ENCODE results near the gene PHF5A.
"Not testable (repeated sequence)": the region's sequence is repeated elsewhere in the genome, so short reads cannot be mapped to it uniquely, and the experiment has no call there.

PHF5A gene

GRCh38 chr22:41446639-41447434, 21.7 kb downstream of the PHF5A start, which contains the start of gene TOB2:
Gene TOB2, minus strand, starts transcription at chr22:41446801. Its CDS starts 9,456 bp downstream, at chr22:41437345.
- peak; percentile 99 for DNase-seq

DNA sequence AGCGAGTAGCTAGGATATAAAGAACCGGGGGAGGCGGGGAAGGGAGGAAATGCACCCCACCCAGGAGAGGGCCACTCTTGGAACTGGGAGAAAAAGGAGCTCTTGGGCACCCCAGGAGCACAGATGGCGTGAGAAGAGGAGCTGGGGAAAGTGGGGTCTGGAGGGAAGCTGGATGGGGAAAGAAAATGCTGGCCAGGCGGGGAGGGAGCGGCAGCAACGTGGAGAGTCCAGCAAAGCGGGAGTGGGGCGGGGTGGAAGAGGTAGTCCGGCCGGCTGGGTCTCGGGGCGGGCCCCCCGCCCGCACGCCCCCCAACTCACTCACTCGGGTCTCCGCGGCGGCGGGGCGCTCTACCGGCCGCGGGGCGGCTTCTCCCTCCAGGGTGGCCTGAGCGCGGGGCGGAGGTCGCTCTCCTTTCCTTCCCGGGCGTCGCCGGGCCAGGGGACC, 22.4 kb downstream of the PHF5A start:
- peak; percentile 75 for DNase-seq

DNA sequence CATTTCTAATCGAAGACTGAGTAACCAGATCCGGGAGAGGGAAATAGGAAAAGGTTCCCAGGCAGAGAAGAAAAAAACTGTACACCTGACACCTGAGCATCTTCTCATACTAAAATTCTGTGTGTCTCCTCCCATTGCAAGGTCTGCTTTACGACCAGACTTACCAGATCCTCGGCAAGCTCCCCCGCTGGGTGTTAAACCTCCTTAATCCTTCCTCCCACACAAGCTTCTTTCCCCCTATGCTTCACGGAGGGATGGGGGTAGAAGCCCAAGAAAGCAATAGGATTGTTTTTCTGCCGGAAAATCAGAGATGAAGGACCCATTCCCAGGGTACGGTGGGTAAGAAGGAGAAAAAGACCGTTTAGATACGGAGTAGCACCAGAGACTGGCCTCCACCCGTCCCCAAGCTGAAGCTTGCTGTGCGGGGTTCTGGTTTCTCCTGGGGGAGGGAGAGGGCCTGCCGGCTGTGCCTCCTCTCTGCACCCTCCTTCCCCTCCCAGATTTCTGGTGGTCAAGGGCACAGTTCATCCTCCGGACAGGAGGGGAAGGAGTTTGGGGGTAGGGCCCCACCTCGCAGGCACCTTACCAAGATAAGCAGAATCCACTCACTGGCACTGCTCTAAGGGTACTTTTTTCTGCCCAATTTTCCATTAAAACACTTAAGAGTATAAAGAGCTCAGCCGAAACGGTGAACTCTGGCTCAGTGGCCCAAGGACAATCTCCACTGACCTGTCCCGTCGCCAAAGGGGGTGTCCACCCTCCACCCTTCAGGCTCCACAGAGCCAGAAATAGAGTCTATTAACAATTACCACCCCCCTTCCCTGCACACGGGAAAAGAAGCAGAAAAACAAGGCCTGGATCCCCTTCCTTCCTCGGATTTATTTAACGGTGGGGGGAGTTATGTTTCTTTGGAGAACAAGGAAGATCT, 23.1 kb downstream of the PHF5A start:
- DNase-seq = peak; percentile 78

- DNase-seq = peak; percentile 98
Measured at GRCh38 chr22:41444360-41445128, 23.9 kb downstream of the PHF5A start.

DNA sequence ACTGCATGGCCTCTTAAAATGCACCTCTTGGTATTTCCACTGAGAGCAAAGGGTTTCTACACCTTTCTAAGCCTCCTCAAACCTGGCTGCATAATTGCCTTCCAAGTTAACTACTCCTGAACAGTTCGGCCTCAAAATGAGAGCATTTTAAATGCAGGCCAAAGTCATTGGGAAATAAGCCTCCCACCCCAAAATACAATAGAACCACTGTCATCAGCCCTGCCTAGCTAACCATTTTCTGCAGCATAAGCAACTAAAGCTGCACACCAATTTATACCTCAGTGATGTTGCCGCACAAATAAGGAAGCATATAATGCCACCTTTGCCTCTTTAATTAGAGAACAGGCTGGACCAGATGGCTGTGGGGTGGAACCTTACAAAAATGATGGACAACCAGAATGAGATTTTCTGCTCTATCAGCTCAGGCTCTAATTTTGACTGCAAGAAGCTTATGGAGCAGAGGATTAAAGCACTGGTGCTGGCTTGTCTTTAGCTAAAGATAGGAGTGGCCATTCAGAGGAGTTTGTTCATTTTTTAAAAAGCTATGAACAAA, 26.2 kb downstream of the PHF5A start:
- no peak for DNase-seq

GRCh38 chr22:41440511-41440910, 28.0 kb downstream of the PHF5A start:
- DNase-seq = not testable (repeated sequence)

DNA sequence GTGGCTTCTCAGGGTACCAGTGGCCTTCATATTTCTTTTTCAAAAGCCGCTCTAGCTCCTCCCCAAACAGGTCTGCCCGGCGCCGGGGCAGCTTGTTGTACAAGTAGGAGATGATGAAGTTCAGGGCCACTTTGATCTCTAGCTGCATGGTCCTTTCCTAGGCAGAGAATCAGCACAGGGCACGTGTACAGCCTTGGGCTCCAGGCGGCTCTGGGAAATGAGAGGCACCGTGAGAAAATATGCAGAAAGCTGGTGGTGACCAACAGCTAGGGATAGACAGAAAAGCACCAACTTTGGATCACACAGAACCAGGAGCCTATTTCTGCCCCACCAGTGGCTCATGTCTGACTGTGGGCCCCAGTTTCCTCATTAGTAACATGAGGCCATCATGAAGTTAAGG, 31.3 kb downstream of the PHF5A start:
- DNase-seq = no peak

- DNase-seq = no peak
Measured at GRCh38 chr22:41436322-41437113, 32.0 kb downstream of the PHF5A start.

GRCh38 chr22:41435560-41435959, 32.9 kb downstream of the PHF5A start:
- no peak for DNase-seq

DNA sequence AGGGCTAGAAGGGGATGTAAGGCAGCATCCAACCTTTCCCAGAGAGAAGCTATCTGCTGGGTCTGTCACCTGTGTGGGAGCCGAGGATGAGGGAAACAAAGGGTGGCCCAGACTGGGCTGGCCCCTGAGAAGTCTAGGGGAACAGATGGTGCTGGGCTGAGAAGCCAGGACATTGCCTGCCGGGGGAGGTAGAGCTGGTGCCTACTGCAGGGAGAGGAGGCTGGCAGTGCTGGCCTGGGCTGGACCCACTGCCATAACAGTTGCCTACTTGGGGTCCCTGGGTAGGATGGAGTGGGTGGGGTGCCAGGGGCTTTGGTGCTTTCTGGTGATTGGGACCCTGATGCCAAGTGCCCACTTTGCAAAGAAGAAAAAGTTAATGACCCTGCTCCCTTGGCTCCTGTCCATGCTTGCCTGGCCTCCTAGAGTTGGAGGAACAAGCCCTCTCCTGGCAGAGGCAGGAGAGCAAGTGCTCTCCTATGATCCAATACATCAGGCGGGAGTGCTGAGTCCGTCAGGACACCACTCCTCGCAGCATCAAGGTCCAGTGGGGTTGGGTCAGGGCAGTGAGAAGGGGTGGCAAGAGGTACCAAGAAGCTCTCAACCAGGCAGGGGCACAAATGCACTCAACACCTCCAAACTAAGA, 34.0 kb downstream of the PHF5A start:
- DNase-seq = not testable (repeated sequence)

DNA sequence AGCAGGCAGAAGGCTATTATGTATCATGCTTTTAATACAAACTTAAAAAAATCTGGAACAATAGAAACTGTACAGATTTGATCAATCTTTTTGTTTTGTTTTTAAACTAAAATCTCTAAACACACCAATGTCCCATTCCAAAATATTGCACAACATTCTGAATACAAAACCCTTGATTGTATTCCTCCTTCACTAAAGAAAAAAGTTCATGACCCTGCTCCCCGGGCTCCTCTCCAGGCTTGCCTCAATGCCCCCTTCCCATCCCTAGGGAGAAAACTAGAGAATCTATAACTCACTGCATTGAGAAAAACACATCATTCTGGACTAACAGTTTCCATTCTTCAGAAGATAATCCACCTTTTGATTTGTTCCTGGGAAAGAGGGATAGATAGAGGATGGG, 35.0 kb downstream of the PHF5A start:
- not testable (repeated sequence) for DNase-seq

- DNase-seq = no peak
Measured at GRCh38 chr22:41431656-41432055, 36.8 kb downstream of the PHF5A start.

- DNase-seq = no peak
Measured at GRCh38 chr22:41429951-41430332, 38.5 kb downstream of the PHF5A start.

GRCh38 chr22:41429232-41429950, 39.1 kb downstream of the PHF5A start:
- peak; percentile 20 for DNase-seq

DNA sequence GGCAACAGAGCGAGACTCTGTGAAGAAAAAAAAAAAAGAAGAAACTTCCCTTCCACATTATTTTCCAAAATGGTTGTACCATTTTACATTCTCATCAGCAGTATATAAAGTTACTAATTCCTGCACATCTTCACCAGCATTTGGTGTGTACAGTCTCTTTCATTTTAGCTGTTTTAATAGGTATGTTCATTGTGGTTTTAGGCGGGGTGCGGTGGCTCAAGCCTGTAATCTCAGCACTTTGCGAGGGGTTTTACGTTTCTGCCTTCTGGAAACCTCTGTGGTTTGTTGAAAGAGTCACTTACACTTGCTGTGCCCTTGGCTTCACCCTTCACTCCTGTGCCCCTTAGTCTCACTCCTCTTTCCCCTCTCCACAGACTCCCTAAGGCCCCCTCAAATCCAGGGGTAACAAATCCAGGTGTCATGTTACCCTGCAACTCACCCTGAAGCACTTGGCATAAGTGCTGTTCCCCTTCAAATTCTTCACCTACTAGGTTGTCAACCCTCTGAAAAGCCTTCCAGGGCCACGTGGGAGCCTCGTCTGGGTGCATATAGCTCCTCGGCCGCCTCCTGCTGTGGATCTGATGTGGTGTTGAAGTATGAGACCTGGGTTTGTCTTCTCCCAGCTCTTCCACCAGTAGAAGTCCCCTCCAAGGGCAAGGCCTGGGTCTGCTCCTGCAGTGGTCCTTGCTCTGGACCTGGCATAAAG, 42.7 kb downstream of the PHF5A start:
- DNase-seq = no peak

DNA sequence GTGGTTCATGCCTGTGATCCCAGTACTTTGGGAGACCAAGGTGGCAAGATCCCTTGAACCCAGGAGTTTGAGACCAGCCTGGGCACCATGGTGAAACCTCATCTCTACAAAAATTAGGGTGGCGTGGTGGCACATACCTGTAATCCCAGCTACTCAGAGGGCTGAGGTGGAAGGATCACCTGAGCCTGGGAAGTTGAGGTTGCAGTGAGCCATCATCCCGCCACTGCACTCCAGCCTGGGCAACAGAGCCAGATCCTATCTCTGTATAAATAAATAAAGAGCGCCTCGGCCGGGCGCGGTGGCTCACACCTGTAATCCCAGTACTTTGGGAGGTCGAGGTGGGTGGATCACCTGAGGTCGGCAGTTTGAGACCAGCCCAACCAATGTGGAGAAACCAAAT, 49.8 kb downstream of the PHF5A start:
- no peak for DNase-seq

GRCh38 chr22:41417622-41418390, 50.7 kb downstream of the PHF5A start:
- DNase-seq = no peak

GRCh38 chr22:41415554-41415953, 52.9 kb downstream of the PHF5A start:
- DNase-seq = no peak

Measured in NCI-H69 (cell line).